Endothelial cell of umbilical vein (primary cell): ENCODE results near the gene MAP7D3. TPM values are rescaled to one million over a fixed set of nuclear protein-coding genes. Genes with fewer than 3 reads are reported as not detected.

Experiments
- BruUV-seq: library from RNA; stranded (reverse); fragments of 400-500 nt; replicated peaks from 2 replicates; lab custom pipeline; 2021; lab: Mats Ljungman, UMichigan
- CTCF ChIA-PET: fragments of 300-600, 350-600 bp; sonication (Branson Sonifier 250); formaldehyde crosslinking; loops from one replicate; lab custom pipeline; 2021; ENCODE audit warnings: antibody characterized with exemption, inconsistent platforms; lab: Charles Lee
- POLR2A ChIA-PET: fragments of 300-600, 350-600 bp; sonication (Branson Sonifier 250); formaldehyde crosslinking; loops from one replicate; lab custom pipeline; 2021; ENCODE audit warnings: antibody characterized with exemption, inconsistent platforms; lab: Charles Lee
- DNase-seq: peaks from one replicate; pipeline ENCODE4 v3.0.0-alpha.2; 2011; ENCODE audit warnings: low read depth, low spot score
- FAIRE-seq: peaks from 2 replicates; lab custom pipeline; 2011; peaks lifted over from hg19 to GRCh38; lab: Jason Lieb, UNC
- H2AFZ ChIP-seq: 2 replicates; pipeline ENCODE4 v1.6.0; 2012; ENCODE audit warnings: low read depth, low read length, control low read depth, inconsistent platforms
- H3K27ac ChIP-seq: 2 replicates; pipeline ENCODE4 v1.5.1; 2011; ENCODE audit warnings: low read depth, mild to moderate bottlenecking, control low read depth, low read length, moderate library complexity; ENCODE audit not compliant: insufficient read depth
- H3K27me3 ChIP-seq, 2 experiments: 2 replicates each; pipeline versions ENCODE4 v1.6.0 to v1.6.1; 2011; ENCODE audit warnings: low read length in 2 of 2, mixed read lengths in 1 of 2; ENCODE audit not compliant: control insufficient read depth in 2 of 2, insufficient read depth in 2 of 2
- H3K36me3 ChIP-seq, 2 experiments: 2 replicates in 1 of 2; 3 replicates in 1 of 2; pipeline ENCODE4 v1.5.1; 2011; ENCODE audit warnings: low read length in 2 of 2, mild to moderate bottlenecking in 1 of 2, moderate library complexity in 1 of 2; ENCODE audit not compliant: control insufficient read depth in 2 of 2, insufficient read depth in 2 of 2; ENCODE audit errors: extremely low read depth in 1 of 2
- H3K4me1 ChIP-seq: 3 replicates; pipeline ENCODE4 v1.5.1; 2011; ENCODE audit warnings: mild to moderate bottlenecking, low read length; ENCODE audit not compliant: control insufficient read depth, insufficient read depth; ENCODE audit errors: extremely low read depth
- H3K4me2 ChIP-seq: 2 replicates; pipeline ENCODE4 v1.6.1; 2011; ENCODE audit warnings: low read length, control low read depth, mixed read lengths; ENCODE audit not compliant: insufficient read depth
- H3K4me3 ChIP-seq, 3 experiments: fragments of 200-600 bp in 1 of 3; sonication (generic), shearing (Covaris generic) in 1 of 3; replicated peaks in 1 of 3; 2 replicates each; pipeline ENCODE4 v1.5.1; 2011 to 2016; ENCODE audit warnings: control low read depth in 3 of 3, low read length in 3 of 3, mild to moderate bottlenecking in 2 of 3, inconsistent platforms in 1 of 3, low read depth in 1 of 3, moderate library complexity in 1 of 3; ENCODE audit not compliant: insufficient read depth in 1 of 3
- H3K79me2 ChIP-seq: 2 replicates; pipeline ENCODE4 v1.6.0; 2012; ENCODE audit warnings: low read length, inconsistent platforms; ENCODE audit not compliant: control insufficient read depth, insufficient read depth
- H3K9ac ChIP-seq: replicated peaks from 2 replicates; pipeline ENCODE3; 2011; ENCODE audit warnings: low read length, control low read depth; ENCODE audit not compliant: insufficient read depth; ENCODE audit errors: extremely low read depth
- H3K9me1 ChIP-seq: replicated peaks from 3 replicates; pipeline ENCODE4 v1.6.0; 2011; ENCODE audit warnings: mild to moderate bottlenecking, low read length; ENCODE audit not compliant: control insufficient read depth, insufficient read depth; ENCODE audit errors: extremely low read depth
- H3K9me3 ChIP-seq: replicated peaks from 2 replicates; pipeline ENCODE4 v1.5.1; 2012; ENCODE audit warnings: low read length, inconsistent platforms; ENCODE audit not compliant: control insufficient read depth, insufficient read depth
- H4K20me1 ChIP-seq: replicated peaks from 2 replicates; pipeline ENCODE3; 2011; ENCODE audit warnings: mild to moderate bottlenecking, low read length; ENCODE audit not compliant: control insufficient read depth, insufficient read depth; ENCODE audit errors: extremely low read depth
- CTCF ChIP-seq, 2 donors: IDR thresholded peaks; 1 replicate in 1 of 2; 2 replicates in 1 of 2; pipeline ENCODE4 v1.5.1; 2011; ENCODE audit warnings: low read length in 2 of 2, mild to moderate bottlenecking in 2 of 2, moderate library complexity in 2 of 2, control low read depth in 1 of 2, inconsistent platforms in 1 of 2, low read depth in 1 of 2; ENCODE audit not compliant: insufficient read depth in 1 of 2; ENCODE audit errors: extremely low read depth in 1 of 2
- EZH2 ChIP-seq: IDR thresholded peaks from 2 replicates; pipeline ENCODE4 v1.6.1; 2012; ENCODE audit warnings: borderline replicate concordance, low read depth, mild to moderate bottlenecking, moderate library complexity, low read length, inconsistent platforms; ENCODE audit not compliant: severe bottlenecking
- FOS ChIP-seq: IDR thresholded peaks from 2 replicates; pipeline ENCODE4 v1.6.1; 2011; ENCODE audit warnings: mild to moderate bottlenecking, low read length, moderate library complexity, borderline replicate concordance; ENCODE audit not compliant: insufficient read depth
- GATA2 ChIP-seq: IDR thresholded peaks from 2 replicates; pipeline ENCODE4 v1.7.0; 2011; ENCODE audit warnings: low read depth, mild to moderate bottlenecking, moderate library complexity, mixed read lengths, low read length; ENCODE audit not compliant: insufficient read length, insufficient read depth
- JUN ChIP-seq: IDR thresholded peaks from 2 replicates; pipeline ENCODE4 v1.6.1; 2011; ENCODE audit warnings: borderline replicate concordance, low read depth; ENCODE audit not compliant: insufficient read length, insufficient read depth
- MAX ChIP-seq: IDR thresholded peaks from 2 replicates; pipeline ENCODE4 v1.6.1; 2011; ENCODE audit not compliant: insufficient read depth, insufficient read length
- MYC ChIP-seq: IDR thresholded peaks from one replicate; pipeline ENCODE4 v1.6.1; 2011; ENCODE audit warnings: mild to moderate bottlenecking, low read depth, low read length
- POLR2A ChIP-seq: IDR thresholded peaks from 2 replicates; pipeline ENCODE4 v1.6.1; 2012; ENCODE audit warnings: low read depth, mild to moderate bottlenecking, control low read depth, low read length
- POLR2AphosphoS5 ChIP-seq: IDR thresholded peaks from 2 replicates; pipeline ENCODE4 v1.6.1; 2012; ENCODE audit warnings: low read depth, mild to moderate bottlenecking, control low read depth, low read length, moderate library complexity; ENCODE audit not compliant: insufficient read depth
- dilution Hi-C: fragments of 300-500 bp; cut with MboI; formaldehyde crosslinking; loops from one replicate; pipeline ENCODE4 v1.15.0; 2019; ENCODE audit warnings: low sequenced_read_pairs; ENCODE audit not compliant: extremely low pct_ligation_motif_present
- intact Hi-C: fragments of 100-400 bp; cut with micrococcal nuclease; formaldehyde crosslinking; loops from one replicate; pipeline ENCODE4 v1.10.0; 2022
- polyA plus RNA-seq, 4 experiments: library from polyadenylated mRNA; depleted of rRNA in 3 of 4; stranded (reverse) in 3 of 4; unstranded in 1 of 4; fragments of >200 nt; gene quantifications; 2 replicates each; pipeline versions ENCODE4 v1.2.1 to v1.2.3, GENCODE V29; 2011 to 2012; ENCODE audit warnings: missing spikeins in 1 of 4
- total RNA-seq: library from RNA; stranded (reverse); gene quantifications from 2 replicates; pipeline ENCODE4 v1.2.3, GENCODE V29; 2021

Gene MAP7D3
- total and polyA plus RNA-seq, 2 donors (not counting 3 experiments of a cell fraction or from before 2014, with no cell fraction given), result 6.5 to 22.8 TPM

- dilution Hi-C loops (no loop called here), intact Hi-C loops (no loop called here)
- Histone ChIP-seq H3K9me3 (no peaks in the 10 kb centered on the region), H3K9me1 (no peaks in the 10 kb centered on the region), H3K4me3 (no peak overlapping the region), H2AFZ (no peak overlapping the region), H3K36me3 (no peaks in the 10 kb centered on the region), H3K9ac (no peak overlapping the region), H3K79me2 (no peaks in the 10 kb centered on the region), H3K27ac (no peak overlapping the region), H3K4me2 (no peak overlapping the region), H4K20me1 (no peaks in the 10 kb centered on the region), H3K27me3 (no peaks in the 10 kb centered on the region), H3K4me1 (peaks cover 2% of the 10 kb centered on the region)
- DNase-seq (no peak), FAIRE-seq (no peak)
- POLR2A ChIA-PET, result no interaction called here
- no TSS peak for BruUV-seq
- no peak for TF ChIP-seq GATA2
- no peak for TF ChIP-seq MYC
- no peak for TF ChIP-seq POLR2AphosphoS5
- no peak for TF ChIP-seq CTCF (IDR thresholded peaks at IDR 0.05; ENCODE audit: extremely low read depth in 1 of 2, insufficient read depth in 1 of 2, low read depth in 1 of 2, low read length in 2 of 2)
- TF ChIP-seq POLR2A, result no peak
- no peak for TF ChIP-seq MAX
- no peak for TF ChIP-seq JUN
- TF ChIP-seq EZH2, result no peak
- TF ChIP-seq FOS, result no peak
- CTCF ChIA-PET, result no interaction called here
Measured at GRCh38 chrX:136179133-136179532, 72.1 kb downstream of the MAP7D3 start.
